Activated CD4-positive, alpha-beta T cell treated with anti-CD3 and anti-CD28 coated beads, Interleukin-2, Interleukin-4, amounts not matched to agents 100 ng/mL and 50 ng/mL, durations not matched to agents 16 hours and 8 hours (primary cell): Measurements from ENCODE around the gene UBE2E1.
A peak's percentile ranks its signal among the peaks of the same experiment; 100 is the strongest.
"Not testable (repeated sequence)": the region's sequence is repeated elsewhere in the genome, so short reads cannot be mapped to it uniquely, and the experiment has no call there.

Experiments
- DNase-seq: peaks from one replicate; pipeline ENCODE4 v3.0.0-alpha.2; 2020; ENCODE audit warnings: low spot score

UBE2E1 gene

GRCh38 chr3:23881993-23882392 is 76.2 kb downstream of the UBE2E1 start:
- DNase-seq = not testable (repeated sequence)

DNA sequence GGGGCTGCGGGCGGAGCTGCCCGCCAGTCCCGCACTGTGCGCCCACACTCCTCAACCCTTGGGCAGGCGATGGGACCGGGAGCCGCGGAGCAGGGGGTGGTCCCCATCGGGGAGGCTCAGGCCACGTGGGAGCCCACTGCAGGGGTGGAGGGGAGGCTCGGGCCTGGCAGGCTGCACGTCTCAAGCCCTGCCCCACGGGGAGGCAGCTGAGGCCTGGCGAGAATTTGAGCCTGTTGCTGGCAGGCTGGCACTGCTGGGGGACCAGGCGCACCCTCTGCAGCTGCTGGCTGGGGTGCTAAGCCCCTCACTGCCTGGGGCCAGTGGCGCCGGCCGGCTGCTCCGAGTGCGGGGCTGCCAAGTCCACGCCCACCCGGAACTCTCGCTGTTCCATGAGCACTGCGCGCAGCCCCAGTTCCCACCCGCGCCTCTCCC is 76.7 kb downstream of the UBE2E1 start:
- DNase-seq = no peak

DNA sequence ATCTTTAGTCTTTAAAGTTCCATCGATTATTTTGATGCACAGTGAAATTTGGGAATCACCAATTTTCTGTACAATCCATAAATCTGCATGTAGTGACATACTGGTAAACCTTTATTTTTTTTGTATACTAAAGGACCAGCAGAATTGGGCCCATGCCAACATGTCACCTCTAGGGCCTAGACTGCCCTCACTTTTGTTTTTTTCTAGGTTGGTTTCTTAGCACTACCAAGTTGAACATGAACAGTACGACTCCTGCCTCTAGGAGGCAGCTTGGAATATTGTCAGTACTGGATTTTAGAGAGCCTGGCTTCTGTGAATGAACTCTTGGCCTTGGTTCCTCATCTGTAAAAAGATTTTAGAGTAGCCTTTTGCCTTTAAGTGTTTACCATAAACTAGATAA is 78.7 kb downstream of the UBE2E1 start:
- no peak for DNase-seq

- DNase-seq = no peak
Measured at GRCh38 chr3:23885210-23885609, 79.5 kb downstream of the UBE2E1 start.

GRCh38 chr3:23886311-23886710 is 80.6 kb downstream of the UBE2E1 start:
- DNase-seq = no peak

- DNase-seq = peak; percentile 13
Measured at GRCh38 chr3:23888617-23889228, 83.0 kb downstream of the UBE2E1 start.

DNA sequence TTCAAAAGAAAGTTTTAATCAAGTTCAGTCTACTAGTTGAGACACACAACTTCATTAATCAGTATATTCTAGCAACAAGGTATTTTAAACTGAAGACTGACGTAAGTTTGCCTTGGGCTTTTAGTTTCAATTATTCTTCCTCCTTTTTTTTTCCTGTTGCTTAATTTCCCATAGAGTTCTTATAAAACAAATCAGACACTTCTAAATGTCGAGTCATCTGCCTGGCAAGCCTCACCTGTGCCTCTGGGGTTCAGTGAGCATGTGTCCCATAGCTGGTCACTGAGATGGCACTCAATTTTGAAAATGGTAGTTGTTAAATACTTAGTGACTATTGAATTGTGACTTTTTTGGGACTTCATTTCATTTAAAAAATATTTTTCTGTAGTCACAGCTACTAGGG is 83.6 kb downstream of the UBE2E1 start:
- no peak for DNase-seq

DNA sequence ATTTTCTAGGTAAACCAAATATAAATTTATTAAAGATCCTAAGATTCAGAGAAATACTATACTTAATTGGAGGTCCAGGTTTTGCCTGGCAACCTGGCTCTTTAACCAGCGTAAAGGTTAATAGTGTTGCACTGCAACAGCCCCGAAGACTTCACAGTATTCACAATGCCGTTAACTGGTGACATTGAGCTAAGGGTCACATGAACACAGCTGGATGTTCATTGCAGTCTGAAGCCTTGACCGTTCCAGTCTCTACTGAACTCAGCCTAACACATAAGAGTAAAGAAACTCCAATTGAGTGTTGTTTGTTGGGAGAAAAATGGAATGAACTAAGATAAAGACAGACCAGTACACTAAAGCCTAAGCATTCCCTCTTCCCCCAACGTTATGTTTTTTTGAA is 84.2 kb downstream of the UBE2E1 start:
- no peak for DNase-seq

- no peak for DNase-seq
Measured at GRCh38 chr3:23894254-23895061, 88.7 kb downstream of the UBE2E1 start.

- no peak for DNase-seq
Measured at GRCh38 chr3:23895181-23895580, 89.4 kb downstream of the UBE2E1 start.

DNA sequence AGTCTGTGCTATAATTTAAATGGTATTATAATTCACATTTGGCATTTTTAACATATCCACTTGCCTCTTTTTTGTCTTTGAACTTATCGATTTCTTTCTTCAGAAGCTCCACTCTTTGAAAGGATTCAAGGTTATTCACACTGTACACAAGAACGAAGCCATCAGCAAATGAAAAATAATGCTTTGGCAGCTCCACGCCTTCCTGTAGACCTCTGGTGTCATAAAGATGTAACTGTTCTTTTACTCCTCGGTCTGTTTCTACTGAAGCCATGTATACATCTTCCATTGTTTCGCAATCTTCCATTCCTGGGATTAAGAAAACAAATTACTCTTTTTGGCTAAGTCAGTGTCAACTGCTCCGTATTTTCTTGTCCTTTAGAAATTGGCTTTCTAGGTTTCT is 95.0 kb downstream of the UBE2E1 start:
- DNase-seq = no peak

DNA sequence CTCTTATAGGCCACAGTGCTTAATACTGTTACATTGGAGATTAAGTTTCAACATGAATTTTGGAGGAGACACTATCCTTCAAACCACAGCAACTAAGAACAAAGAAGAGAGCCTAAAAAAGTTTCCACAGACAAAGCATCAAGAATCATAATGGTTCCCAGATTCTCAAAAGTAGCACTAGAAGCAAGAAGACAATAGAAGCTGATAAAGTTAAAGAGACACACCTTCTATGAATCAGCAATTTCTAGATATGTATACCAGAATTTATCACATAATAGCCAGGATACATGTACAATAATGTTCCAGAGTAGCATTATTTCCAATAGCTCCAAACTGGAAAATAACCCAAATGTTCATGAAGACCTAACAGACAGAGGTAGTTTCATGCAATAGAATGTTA is 98.8 kb downstream of the UBE2E1 start:
- no peak for DNase-seq

GRCh38 chr3:23909341-23909740 is 103.6 kb downstream of the UBE2E1 start:
- DNase-seq = no peak

DNA sequence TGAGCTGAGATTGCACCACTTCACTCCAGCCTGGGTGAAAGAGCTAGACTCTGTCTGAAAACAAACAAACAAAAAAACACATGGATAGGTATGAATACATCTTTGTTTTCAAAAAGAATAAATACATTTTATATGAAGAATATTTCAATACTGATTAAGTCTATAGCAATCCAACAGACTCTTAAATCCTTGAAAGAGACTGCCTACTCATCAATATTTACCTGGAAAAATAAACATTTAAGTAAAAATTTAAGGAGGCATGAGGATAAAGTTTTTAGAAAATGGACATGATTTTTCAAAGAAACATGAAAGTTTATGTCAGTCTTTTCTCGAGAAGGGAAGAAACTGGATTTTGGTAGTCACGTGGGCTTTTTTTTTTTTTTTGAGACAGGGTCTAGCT is 105.6 kb downstream of the UBE2E1 start:
- no peak for DNase-seq

- not testable (repeated sequence) for DNase-seq
Measured at GRCh38 chr3:23912335-23912734, 106.6 kb downstream of the UBE2E1 start.

DNA sequence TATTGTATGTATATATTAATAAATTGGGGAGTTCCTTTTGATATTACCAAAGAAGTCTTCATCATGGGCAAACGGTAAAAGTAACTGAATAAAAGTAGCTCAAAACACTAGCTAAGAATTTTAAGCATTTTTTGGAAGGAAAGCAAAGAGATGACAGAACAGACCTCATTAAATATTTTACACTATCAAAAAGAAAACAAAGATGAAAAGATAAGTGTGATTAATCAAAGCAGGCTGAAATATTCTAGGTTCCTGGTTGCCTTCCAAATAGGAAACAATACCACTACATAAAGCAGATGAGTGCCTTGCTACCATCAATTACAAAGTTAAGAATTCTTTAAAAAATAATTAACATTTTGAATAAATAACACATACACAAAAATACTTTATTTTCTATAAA is 107.4 kb downstream of the UBE2E1 start:
- no peak for DNase-seq

DNA sequence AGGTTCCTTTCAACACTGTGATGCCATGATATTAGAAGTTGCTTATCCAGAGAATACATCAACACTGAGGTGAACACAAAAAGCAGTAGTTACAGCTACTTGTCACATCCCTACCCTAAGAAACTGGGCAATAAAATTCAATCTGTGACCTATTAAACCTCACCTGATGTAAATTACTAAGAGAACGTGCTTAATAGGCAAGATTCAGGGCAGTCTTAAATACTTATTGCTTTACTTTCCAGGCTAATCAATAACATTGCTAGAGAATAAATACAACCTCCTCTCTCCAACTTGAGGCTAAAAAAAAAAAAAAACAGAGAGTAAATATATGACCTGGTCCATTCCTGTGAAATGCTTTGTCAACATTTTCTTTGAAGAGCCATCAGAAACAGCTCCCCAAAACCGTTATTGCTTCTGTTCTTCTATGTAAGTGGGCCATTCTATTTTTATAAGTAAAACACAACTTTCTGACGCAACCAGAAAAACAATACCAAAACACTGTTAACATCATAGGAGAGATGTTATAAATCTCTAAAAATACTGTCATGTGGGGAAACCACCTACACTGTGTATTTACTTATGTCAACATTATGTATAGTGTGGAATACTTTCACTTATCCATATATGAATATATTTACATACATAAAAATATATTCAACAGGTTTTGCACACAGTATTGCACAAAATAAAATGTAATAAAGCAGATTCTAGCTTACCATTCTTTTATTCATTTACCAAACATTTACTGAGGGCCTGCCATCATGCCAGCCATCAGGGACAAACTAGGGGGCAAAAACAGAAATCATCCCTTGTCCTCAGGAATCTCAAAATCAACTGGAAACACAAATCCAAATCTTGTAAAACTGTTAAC is 108.4 kb downstream of the UBE2E1 start:
- DNase-seq = no peak

- no peak for DNase-seq
Measured at GRCh38 chr3:23915537-23916108, 109.9 kb downstream of the UBE2E1 start.

DNA sequence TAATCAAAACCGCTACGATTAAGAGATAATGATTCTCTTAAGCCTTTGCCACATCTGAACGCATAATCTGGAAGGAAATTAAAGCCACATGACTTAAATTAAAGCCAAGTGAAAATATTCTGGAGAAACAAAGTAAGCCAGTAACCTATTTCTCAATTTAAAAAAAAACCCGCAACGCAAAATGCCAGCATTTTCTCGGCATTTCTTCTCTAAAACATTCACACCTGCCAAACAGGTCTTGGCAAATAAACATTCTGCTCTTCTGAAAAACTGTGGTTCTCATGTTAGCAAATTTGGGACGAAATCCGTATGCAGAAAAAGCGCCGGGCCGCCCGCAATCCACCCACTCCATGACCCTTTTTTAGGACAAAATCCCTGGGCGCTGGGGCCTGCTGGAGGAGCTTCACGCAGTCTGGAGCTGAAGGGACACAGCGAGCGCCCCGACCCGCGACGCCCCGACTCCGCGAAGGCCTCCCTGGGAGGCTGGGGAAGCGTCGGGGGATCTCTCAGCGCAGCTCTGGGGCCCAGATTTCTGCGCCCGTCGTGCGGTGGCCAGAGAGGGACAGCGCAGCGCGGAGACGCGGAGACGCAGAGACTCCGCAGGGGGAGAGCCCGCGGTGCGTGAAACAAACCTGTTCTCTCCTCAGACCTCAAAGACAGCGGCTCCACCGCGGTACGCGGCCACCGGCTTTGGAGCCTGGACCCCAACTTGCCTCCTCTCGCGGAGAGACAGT is 110.6 kb downstream of the UBE2E1 start:
- peak; percentile 19 for DNase-seq

DNA sequence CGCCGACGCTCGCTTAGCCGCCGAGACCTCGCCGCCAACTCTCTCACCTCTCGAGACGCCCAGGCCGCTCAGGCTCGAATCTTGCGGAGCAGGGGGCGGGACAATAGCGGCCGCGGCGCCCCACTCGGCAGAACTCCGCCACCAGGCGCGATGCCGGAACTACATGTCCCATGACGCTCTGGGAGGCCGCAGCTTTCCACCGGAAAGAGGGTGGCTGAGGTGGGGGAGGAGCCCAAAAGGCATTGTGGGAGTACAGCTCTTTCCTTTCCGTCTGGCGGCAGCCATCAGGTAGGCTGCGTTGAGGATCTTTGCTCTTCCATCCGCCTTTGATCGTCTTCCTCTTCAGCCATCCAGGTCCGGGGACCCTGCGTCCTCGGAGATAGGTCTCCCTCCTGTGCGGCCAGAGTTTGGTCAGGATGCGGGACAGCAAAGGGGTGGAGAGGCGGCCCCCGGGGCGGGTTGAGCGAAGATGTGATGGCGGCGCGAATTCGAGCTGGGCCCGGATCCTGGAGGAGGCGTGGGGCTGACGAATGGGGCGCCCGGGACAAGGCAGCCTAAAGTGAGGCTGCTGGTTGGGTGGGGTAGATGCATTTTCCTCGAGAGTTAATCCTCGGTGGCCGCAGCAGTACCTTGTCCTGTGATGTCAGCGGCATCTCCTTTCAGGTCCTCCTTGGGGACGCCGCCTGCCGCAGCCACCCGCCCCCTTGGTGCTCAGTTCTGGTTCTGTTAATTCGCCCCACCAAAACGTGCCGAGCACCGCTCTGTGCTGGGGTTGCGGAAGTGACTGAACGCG is 111.3 kb downstream of the UBE2E1 start, which contains the start of the genes NKIRAS1 and RPL15:
Gene NKIRAS1 (minus strand): TSS at position 105 of the 793 bp plus-strand sequence. CDS start 6,086 bp downstream, outside the sequence.
Gene RPL15 (plus strand): TSS at position 247 of the 793 bp plus-strand sequence. CDS start 728 bp downstream, outside the sequence.
- peak; percentile 98 for DNase-seq
